ENCODE measurements around the gene TDP1.
"Not testable (repeated sequence)": the region's sequence is repeated elsewhere in the genome, so short reads cannot be mapped to it uniquely, and the experiment has no call there.

TDP1 gene

DNA sequence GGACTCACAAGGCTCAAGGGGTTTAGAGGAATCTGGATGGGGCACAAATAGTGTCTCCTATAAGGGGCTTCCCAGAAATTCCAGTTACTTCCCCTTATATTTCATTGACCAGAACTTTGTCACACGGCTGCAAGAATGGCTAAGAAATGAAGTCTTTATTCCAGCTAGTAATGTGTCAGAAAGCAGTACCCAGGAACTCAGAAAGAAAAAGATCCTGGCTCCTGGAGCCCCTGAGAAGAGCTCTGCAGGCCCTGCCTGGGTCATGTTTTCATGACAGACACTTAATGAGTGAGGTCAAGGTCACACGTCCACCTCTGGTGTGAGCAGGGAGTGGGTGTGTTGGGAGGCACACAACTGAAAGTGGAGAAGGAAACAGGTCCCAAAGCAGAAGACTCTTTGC, 123.8 kb downstream of the TDP1 start:
- TF ChIP-seq, protein P1, sequence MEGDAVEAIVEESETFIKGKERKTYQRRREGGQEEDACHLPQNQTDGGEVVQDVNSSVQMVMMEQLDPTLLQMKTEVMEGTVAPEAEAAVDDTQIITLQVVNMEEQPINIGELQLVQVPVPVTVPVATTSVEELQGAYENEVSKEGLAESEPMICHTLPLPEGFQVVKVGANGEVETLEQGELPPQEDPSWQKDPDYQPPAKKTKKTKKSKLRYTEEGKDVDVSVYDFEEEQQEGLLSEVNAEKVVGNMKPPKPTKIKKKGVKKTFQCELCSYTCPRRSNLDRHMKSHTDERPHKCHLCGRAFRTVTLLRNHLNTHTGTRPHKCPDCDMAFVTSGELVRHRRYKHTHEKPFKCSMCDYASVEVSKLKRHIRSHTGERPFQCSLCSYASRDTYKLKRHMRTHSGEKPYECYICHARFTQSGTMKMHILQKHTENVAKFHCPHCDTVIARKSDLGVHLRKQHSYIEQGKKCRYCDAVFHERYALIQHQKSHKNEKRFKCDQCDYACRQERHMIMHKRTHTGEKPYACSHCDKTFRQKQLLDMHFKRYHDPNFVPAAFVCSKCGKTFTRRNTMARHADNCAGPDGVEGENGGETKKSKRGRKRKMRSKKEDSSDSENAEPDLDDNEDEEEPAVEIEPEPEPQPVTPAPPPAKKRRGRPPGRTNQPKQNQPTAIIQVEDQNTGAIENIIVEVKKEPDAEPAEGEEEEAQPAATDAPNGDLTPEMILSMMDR (IDR thresholded peaks at IDR 0.05; ENCODE audit: insufficient read depth, low read length, poor library complexity, severe bottlenecking) = no peak

DNA sequence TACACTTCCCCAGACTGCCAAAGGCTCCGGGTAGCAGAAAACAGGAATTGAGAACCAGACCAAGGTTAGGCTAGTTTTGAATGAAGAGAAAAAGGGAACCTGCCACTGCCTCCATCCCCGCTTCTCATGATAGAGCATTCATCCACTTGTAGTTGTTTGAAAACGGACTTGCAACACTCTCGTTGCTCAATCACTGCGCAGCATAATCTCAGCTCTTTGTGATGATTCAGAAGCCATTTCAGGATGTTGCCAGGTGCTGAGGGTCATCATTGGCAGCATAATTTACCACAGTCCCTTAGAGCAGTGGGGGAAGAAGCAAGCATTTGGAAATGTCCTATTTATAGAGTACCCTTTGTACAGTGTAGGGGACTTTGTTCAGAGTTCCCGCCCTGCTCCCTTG, 131.7 kb downstream of the TDP1 start:
- no peaks in the 10 kb centered on the region for H3K27me3 ChIP-seq (replicated peaks; ENCODE audit: control insufficient read depth, insufficient read depth, low read length)
- DNase-seq (ENCODE audit: extremely low read depth, insufficient read length) = no peak
- H3K4me3 ChIP-seq (replicated peaks; ENCODE audit: low read depth, low read length) = no peak overlapping the region
- H3K36me3 ChIP-seq (ENCODE audit: control insufficient read depth, insufficient read depth, low read length) = no peaks in the 10 kb centered on the region
- TF ChIP-seq, protein P1 (IDR thresholded peaks at IDR 0.05; ENCODE audit: insufficient read depth, low read length, poor library complexity, severe bottlenecking) = no peak

More for the DNA sequence above, 123.8 kb downstream of the TDP1 start:
- DNase-seq (ENCODE audit: extremely low read depth, insufficient read length) = no peak
- Histone ChIP-seq H3K4me3 (replicated peaks; ENCODE audit: low read depth, low read length) (no peak overlapping the region), H3K36me3 (ENCODE audit: control insufficient read depth, insufficient read depth, low read length) (no peaks in the 10 kb centered on the region), H3K27me3 (replicated peaks; ENCODE audit: control insufficient read depth, insufficient read depth, low read length) (no peaks in the 10 kb centered on the region)

- H3K4me3 ChIP-seq (replicated peaks; ENCODE audit: low read depth, low read length) = no peak overlapping the region
- no peak for DNase-seq (ENCODE audit: extremely low read depth, insufficient read length)
- no peaks in the 10 kb centered on the region for H3K27me3 ChIP-seq (replicated peaks; ENCODE audit: control insufficient read depth, insufficient read depth, low read length)
- H3K36me3 ChIP-seq (ENCODE audit: control insufficient read depth, insufficient read depth, low read length) = no peaks in the 10 kb centered on the region
- TF ChIP-seq, protein P1 (IDR thresholded peaks at IDR 0.05; ENCODE audit: insufficient read depth, low read length, poor library complexity, severe bottlenecking) = no peak
Measured at GRCh38 chr14:90088176-90088575, 132.4 kb downstream of the TDP1 start.

- H3K4me3 ChIP-seq (replicated peaks; ENCODE audit: low read depth, low read length); H3K36me3 ChIP-seq (ENCODE audit: control insufficient read depth, insufficient read depth, low read length); H3K27me3 ChIP-seq (replicated peaks; ENCODE audit: control insufficient read depth, insufficient read depth, low read length); DNase-seq (ENCODE audit: extremely low read depth, insufficient read length): not testable (repeated sequence)
Measured at GRCh38 chr14:90089486-90089885, 133.8 kb downstream of the TDP1 start.

DNA sequence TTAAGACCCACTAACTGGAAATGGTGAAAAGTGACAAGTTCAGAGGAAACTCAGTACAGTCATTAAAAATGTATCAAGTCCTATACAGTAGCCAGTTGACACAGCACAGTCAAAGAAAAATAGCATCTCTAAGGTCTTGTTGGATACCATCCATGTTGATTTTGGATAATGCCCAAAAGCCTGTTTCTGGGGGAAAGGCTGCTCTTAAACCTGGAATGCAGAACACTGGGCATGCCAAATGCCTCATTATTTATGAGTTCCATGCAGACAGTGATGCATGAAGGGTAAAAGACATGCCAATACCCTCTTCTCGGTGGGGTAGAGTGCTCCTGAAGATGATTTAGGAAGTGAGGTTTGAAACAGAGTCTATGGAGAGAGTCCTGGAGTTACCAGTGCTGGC, 135.7 kb downstream of the TDP1 start:
- DNase-seq (ENCODE audit: extremely low read depth, insufficient read length) = no peak
- Histone ChIP-seq H3K27me3 (replicated peaks; ENCODE audit: control insufficient read depth, insufficient read depth, low read length) (no peaks in the 10 kb centered on the region), H3K4me3 (replicated peaks; ENCODE audit: low read depth, low read length) (no peak overlapping the region), H3K36me3 (ENCODE audit: control insufficient read depth, insufficient read depth, low read length) (no peaks in the 10 kb centered on the region)
- TF ChIP-seq, protein P1 (IDR thresholded peaks at IDR 0.05; ENCODE audit: insufficient read depth, low read length, poor library complexity, severe bottlenecking) = no peak

DNA sequence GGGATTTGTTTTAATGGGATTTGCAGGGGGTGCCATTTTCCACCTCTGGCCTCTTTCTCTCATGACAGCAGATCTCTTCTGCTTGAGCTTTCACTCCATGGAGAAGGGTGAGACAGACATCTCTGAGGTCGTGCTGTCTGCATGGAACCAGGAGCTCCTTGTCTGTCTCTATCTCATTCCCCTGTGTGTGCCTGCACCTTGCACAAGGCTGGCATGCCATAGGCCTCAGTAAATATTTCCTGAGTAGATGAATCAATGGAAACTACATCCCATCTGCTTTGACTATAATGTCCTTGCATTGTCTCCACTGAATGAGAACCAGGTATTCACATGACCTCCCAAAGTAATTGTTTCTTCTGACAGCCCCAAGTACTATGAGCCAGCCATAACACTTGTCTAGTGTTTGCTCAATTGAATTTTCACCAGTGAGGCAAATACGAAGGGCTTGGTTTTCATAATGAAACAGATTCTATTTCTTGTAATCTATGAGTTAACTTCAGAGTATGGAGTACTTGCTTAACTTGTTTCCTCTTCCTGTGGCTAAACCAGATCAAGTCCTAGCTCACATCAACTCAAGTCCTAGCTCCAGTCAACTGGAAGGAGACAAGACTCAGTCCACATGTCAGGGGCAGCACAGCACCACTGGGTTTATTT, 138.3 kb downstream of the TDP1 start:
- no peaks in the 10 kb centered on the region for H3K27me3 ChIP-seq (replicated peaks; ENCODE audit: control insufficient read depth, insufficient read depth, low read length)
- H3K4me3 ChIP-seq (replicated peaks; ENCODE audit: low read depth, low read length) = no peak overlapping the region
- H3K36me3 ChIP-seq (ENCODE audit: control insufficient read depth, insufficient read depth, low read length) = no peaks in the 10 kb centered on the region
- no peak for DNase-seq (ENCODE audit: extremely low read depth, insufficient read length)
- TF ChIP-seq, protein P1 (IDR thresholded peaks at IDR 0.05; ENCODE audit: insufficient read depth, low read length, poor library complexity, severe bottlenecking) = no peak

Data from GM06990 (cell line).